ENCODE results near the gene ARL1.

The ARL1 gene

DNA sequence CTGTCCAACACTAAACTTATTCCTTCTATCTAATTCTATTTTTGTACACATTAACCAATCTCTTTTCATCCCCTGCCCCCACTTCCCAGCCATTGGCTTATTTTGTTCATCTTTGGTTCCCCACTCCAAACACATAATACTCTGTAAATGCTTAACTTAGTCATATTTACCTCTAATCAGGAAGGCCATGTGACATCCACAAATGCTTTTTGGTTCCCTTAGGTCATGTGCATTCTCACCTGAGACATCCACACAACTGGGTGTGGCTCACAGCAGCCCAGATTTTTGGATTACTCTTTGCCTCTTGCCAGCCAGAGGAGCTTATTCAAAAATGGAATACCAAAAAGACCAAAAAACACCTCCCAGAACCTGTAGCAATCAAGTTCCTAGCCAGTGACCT lies 28.4 kb downstream of the ARL1 start:
- DNase-seq, result no peak
- Mint-ChIP-seq H3K27me3 (ENCODE audit: low read depth, poor library complexity) (no peaks in the 10 kb centered on the region), H3K4me1 (no peaks in the 10 kb centered on the region), H3K9me3 (no peaks in the 10 kb centered on the region), H3K4me3 (no peak overlapping the region), H3K27ac (no peak overlapping the region), H3K36me3 (ENCODE audit: low read depth) (peaks cover 81% of the 10 kb centered on the region)
- no peak for TF ChIP-seq CTCF (IDR thresholded peaks at IDR 0.05)

DNA sequence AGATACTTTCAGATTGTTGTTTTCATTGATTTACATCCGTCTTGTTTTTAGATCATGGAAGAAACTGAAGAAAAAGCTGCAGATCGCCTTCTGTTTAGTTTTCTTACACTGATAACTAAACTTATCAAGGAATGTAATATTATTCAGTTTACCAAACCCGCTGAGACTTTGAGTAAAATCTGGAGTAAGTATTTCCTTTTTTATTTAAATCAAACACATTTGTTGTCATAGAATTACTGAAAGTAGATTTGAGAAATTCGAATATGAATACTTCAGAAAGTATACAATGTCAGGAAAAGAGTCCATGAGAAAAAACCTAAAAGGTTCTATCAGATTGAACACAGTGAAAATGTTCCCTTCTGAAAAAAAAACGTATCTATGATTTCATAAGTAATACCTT lies 32.0 kb downstream of the ARL1 start:
- no peaks in the 10 kb centered on the region for H3K4me1 Mint-ChIP-seq
- no peaks in the 10 kb centered on the region for H3K27me3 Mint-ChIP-seq (ENCODE audit: low read depth, poor library complexity)
- no peaks in the 10 kb centered on the region for H3K9me3 Mint-ChIP-seq
- no peak for TF ChIP-seq CTCF (IDR thresholded peaks at IDR 0.05)
- DNase-seq, result no peak
- no peak overlapping the region for H3K27ac Mint-ChIP-seq
- peaks cover 77% of the 10 kb centered on the region for H3K36me3 Mint-ChIP-seq (ENCODE audit: low read depth)
- no peak overlapping the region for H3K4me3 Mint-ChIP-seq

DNA sequence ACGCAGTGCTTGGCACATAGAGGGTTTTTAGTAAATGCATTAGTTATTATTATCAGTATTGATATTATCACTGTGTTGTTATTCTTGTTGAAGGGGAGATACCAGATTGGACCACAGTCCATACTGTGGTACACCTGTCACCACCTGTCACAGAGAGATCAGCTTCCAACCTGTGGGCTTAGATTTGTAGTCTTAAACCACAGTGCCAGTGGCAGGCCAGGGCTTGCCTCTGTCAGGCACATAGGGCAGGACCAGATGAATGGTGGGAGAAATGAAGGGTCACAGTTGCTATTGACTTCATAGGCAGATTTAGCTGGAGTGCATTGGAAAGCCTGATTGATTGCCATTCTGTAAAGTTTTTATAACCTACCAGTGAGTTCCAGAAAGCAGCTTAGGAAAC lies 35.1 kb downstream of the ARL1 start:
- Mint-ChIP-seq H3K4me3 (no peak overlapping the region), H3K4me1 (no peaks in the 10 kb centered on the region), H3K27ac (no peak overlapping the region), H3K36me3 (ENCODE audit: low read depth) (peaks cover 63% of the 10 kb centered on the region), H3K9me3 (no peaks in the 10 kb centered on the region), H3K27me3 (ENCODE audit: low read depth, poor library complexity) (no peaks in the 10 kb centered on the region)
- no peak for DNase-seq
- TF ChIP-seq CTCF (IDR thresholded peaks at IDR 0.05), result no peak

- Mint-ChIP-seq H3K4me1 (no peaks in the 10 kb centered on the region), H3K4me3 (no peak overlapping the region), H3K36me3 (ENCODE audit: low read depth) (peaks cover 57% of the 10 kb centered on the region)
Measured at GRCh38 chr12:101368016-101368415, 39.6 kb downstream of the ARL1 start.

DNA sequence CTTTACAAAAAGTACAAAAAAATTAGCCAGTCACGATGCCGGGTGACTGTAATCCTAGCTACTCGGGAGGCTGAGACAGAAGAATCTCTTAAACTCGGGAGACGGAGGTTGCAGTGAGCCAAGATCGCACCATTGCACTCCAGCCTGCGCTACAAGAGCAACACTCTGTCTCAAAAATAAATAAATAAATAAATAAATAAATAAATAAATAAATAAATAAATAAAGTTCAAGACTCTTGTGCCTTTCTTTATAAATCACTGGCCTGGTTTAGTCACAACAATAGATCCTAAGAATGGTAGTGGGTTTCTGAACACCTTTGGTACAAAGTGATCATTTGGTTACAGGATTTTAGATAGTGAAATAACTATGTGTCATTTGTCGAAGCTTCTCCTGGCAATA lies 46.1 kb downstream of the ARL1 start:
- Mint-ChIP-seq H3K4me1 (no peaks in the 10 kb centered on the region), H3K27ac (no peak overlapping the region), H3K27me3 (ENCODE audit: low read depth, poor library complexity) (no peaks in the 10 kb centered on the region), H3K36me3 (ENCODE audit: low read depth) (peaks cover 44% of the 10 kb centered on the region), H3K9me3 (no peaks in the 10 kb centered on the region), H3K4me3 (no peak overlapping the region)
- DNase-seq, result no peak
- no peak for TF ChIP-seq CTCF (IDR thresholded peaks at IDR 0.05)

More at GRCh38 chr12:101368016-101368415, 39.6 kb downstream of the ARL1 start:
- H3K9me3 Mint-ChIP-seq, result no peaks in the 10 kb centered on the region
- no peak for DNase-seq
- no peaks in the 10 kb centered on the region for H3K27me3 Mint-ChIP-seq (ENCODE audit: low read depth, poor library complexity)
- H3K27ac Mint-ChIP-seq, result no peak overlapping the region
- TF ChIP-seq CTCF (IDR thresholded peaks at IDR 0.05), result no peak

- no peaks in the 10 kb centered on the region for H3K27me3 Mint-ChIP-seq (ENCODE audit: low read depth, poor library complexity)
- no peak for TF ChIP-seq CTCF (IDR thresholded peaks at IDR 0.05)
- H3K36me3 Mint-ChIP-seq (ENCODE audit: low read depth), result peaks cover 39% of the 10 kb centered on the region
Measured at GRCh38 chr12:101356794-101357193, 50.8 kb downstream of the ARL1 start.

More at GRCh38 chr12:101356794-101357193, 50.8 kb downstream of the ARL1 start:
- H3K4me1 Mint-ChIP-seq, result no peaks in the 10 kb centered on the region
- no peak for DNase-seq
- no peaks in the 10 kb centered on the region for H3K9me3 Mint-ChIP-seq
- H3K27ac Mint-ChIP-seq, result no peak overlapping the region
- H3K4me3 Mint-ChIP-seq, result no peak overlapping the region

Measured in nephron progenitor cell (in vitro differentiated cells).